ENCODE data around the gene TIMP2.

DNA sequence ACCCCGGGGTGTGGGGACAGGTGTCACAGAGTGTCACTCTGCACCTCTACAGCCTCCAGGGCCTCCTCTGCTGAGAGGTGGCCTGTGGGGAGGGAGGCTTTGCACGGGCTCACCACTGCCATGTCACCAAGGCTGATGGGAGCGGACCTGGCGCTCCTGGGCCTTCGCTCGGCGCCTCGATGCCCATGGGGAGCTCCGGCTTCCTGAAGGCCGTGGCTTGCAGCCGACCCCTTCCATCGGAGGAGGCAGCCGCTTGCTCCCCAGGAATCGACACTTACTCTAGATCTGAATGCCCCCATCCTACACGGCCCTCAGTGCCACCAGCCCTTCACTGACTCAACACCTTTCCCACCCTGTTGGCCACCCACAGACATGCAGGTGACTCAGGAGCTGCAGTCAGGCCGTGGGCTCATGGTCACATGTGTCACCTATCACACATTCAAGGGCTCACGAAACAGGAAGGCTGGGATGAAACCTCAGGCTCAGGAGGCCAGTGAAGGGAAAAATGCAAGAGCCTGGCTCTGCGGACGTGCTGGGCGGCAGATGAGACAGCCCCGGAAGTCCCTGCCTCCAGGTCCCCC lies 42.7 kb upstream of the TIMP2 start:
- TF ChIP-seq, protein P1, sequence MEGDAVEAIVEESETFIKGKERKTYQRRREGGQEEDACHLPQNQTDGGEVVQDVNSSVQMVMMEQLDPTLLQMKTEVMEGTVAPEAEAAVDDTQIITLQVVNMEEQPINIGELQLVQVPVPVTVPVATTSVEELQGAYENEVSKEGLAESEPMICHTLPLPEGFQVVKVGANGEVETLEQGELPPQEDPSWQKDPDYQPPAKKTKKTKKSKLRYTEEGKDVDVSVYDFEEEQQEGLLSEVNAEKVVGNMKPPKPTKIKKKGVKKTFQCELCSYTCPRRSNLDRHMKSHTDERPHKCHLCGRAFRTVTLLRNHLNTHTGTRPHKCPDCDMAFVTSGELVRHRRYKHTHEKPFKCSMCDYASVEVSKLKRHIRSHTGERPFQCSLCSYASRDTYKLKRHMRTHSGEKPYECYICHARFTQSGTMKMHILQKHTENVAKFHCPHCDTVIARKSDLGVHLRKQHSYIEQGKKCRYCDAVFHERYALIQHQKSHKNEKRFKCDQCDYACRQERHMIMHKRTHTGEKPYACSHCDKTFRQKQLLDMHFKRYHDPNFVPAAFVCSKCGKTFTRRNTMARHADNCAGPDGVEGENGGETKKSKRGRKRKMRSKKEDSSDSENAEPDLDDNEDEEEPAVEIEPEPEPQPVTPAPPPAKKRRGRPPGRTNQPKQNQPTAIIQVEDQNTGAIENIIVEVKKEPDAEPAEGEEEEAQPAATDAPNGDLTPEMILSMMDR (conservative IDR thresholded peaks at IDR 0.05): no peak
- TF ChIP-seq ZFX (IDR thresholded peaks at IDR 0.05): no peak

All from C4-2B (cell line).